Mucosa of rectum (tissue), 2 donors: ENCODE measurements around the gene PLXNA2.
A peak's percentile ranks its signal among the peaks of the same experiment; 100 is the strongest.

Experiments
- H3K27ac ChIP-seq, 2 donors: one replicate each; pipeline ENCODE4 v1.7.0; 2013; ENCODE audit warnings: inconsistent platforms in 2 of 2, low read depth in 2 of 2, low read length in 2 of 2
- H3K27me3 ChIP-seq, 2 donors: one replicate each; pipeline ENCODE4 v1.7.0; 2013; ENCODE audit warnings: low read length in 2 of 2; ENCODE audit not compliant: control insufficient read depth in 2 of 2, insufficient read depth in 2 of 2
- H3K36me3 ChIP-seq, 2 donors: one replicate each; pipeline ENCODE4 v1.7.0; 2013; ENCODE audit warnings: low read length in 2 of 2; ENCODE audit not compliant: control insufficient read depth in 2 of 2, insufficient read depth in 2 of 2
- H3K4me1 ChIP-seq, 2 donors: one replicate each; pipeline ENCODE4 v1.7.0; 2013; ENCODE audit warnings: low read length in 2 of 2, mild to moderate bottlenecking in 1 of 2; ENCODE audit not compliant: control insufficient read depth in 2 of 2, insufficient read depth in 2 of 2
- H3K4me3 ChIP-seq, 2 donors: one replicate each; pipeline ENCODE4 v1.7.0; 2013; ENCODE audit warnings: low read length in 2 of 2
- H3K9ac ChIP-seq, 2 donors: one replicate each; pipeline ENCODE4 v1.7.0; 2013; ENCODE audit warnings: low read length in 2 of 2, low read depth in 1 of 2, mild to moderate bottlenecking in 1 of 2
- H3K9me3 ChIP-seq, 2 donors: one replicate each; pipeline ENCODE4 v1.7.0; 2013; ENCODE audit warnings: low read length in 2 of 2; ENCODE audit not compliant: control insufficient read depth in 2 of 2
- donor health status: healthy.
- donor health status: Normal muscosa, but diverticular disease.

Gene PLXNA2, protein sequence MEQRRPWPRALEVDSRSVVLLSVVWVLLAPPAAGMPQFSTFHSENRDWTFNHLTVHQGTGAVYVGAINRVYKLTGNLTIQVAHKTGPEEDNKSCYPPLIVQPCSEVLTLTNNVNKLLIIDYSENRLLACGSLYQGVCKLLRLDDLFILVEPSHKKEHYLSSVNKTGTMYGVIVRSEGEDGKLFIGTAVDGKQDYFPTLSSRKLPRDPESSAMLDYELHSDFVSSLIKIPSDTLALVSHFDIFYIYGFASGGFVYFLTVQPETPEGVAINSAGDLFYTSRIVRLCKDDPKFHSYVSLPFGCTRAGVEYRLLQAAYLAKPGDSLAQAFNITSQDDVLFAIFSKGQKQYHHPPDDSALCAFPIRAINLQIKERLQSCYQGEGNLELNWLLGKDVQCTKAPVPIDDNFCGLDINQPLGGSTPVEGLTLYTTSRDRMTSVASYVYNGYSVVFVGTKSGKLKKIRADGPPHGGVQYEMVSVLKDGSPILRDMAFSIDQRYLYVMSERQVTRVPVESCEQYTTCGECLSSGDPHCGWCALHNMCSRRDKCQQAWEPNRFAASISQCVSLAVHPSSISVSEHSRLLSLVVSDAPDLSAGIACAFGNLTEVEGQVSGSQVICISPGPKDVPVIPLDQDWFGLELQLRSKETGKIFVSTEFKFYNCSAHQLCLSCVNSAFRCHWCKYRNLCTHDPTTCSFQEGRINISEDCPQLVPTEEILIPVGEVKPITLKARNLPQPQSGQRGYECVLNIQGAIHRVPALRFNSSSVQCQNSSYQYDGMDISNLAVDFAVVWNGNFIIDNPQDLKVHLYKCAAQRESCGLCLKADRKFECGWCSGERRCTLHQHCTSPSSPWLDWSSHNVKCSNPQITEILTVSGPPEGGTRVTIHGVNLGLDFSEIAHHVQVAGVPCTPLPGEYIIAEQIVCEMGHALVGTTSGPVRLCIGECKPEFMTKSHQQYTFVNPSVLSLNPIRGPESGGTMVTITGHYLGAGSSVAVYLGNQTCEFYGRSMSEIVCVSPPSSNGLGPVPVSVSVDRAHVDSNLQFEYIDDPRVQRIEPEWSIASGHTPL (N-terminal part only)

DNA sequence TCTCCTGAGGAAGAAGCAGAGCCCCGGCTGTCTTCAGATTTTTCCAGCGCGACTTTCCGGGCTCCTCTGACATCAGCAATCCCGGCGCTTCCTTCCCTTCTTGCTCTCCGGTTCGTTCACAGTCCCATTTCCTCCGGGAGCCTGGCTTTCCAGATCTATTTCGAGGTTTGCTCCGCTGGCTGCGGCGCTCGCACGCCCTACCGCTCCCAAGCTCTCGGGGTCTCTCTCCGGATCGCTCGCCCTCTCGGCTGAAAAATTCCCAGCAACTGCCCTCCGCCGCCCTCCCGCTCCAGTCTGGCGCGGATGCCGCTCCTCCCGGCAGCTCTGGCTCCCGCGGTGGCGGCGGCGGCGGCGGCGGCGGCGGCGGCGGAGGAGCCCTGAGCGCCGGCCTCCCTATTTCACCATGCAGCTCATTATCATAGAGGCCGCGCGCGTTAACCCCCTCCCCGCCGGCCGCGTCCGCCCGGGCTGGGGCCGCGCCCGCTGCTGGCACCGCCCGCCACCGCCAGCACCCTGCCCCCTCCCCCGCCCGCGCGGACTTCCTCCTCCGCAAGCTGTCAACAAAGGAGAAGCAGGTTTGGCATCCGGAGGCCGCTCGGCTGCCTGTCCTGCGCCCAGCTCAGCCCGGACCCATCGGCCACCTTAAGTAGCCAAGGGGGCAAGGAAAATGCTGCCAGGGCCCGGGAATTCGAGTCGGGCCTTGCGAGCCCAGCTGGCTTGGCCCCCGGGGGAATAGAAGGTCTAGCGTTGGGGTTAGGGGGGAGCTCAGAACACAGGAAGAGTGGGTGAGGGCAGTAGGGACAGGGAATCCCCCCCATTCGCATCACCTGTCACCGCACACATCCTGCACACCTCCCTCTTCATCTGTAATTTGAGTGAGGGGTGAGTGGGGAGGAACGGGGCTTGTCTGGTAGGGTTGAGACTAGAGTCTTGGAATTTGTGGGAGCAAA is at the start of gene PLXNA2:
Gene PLXNA2 (minus strand): TSS at position 418 of the 950 bp plus-strand sequence. CDS start 26,462 bp downstream, outside the sequence.
- H3K4me3 ChIP-seq: peak within 1 kb of the TSS; percentile 67 to 86
- peak within 1 kb of the TSS; percentile 88 to 92 for H3K27ac ChIP-seq
- peaks cover 39 to 44% of the 10 kb centered on the region in 2 donors for H3K4me1 ChIP-seq
- peaks cover 4 to 5% of the 10 kb centered on the region in 2 donors for H3K36me3 ChIP-seq
- no peaks in the 10 kb centered on the region for H3K27me3 ChIP-seq
- no peaks in the 10 kb centered on the region for H3K9me3 ChIP-seq
- H3K9ac ChIP-seq: peak within 1 kb of the TSS; percentile 80 to 93

- Histone ChIP-seq H3K27ac (no peak overlapping the region), H3K4me1 (no peaks in the 10 kb centered on the region), H3K9ac (no peak overlapping the region), H3K9me3 (no peaks in the 10 kb centered on the region), H3K27me3 (peaks cover 9% of the 10 kb centered on the region in 2 donors), H3K4me3 (no peak overlapping the region), H3K36me3 (no peaks in the 10 kb centered on the region)
These were observed 48.7 kb upstream of the PLXNA2 start for GRCh38 chr1:208292908-208293307.

DNA sequence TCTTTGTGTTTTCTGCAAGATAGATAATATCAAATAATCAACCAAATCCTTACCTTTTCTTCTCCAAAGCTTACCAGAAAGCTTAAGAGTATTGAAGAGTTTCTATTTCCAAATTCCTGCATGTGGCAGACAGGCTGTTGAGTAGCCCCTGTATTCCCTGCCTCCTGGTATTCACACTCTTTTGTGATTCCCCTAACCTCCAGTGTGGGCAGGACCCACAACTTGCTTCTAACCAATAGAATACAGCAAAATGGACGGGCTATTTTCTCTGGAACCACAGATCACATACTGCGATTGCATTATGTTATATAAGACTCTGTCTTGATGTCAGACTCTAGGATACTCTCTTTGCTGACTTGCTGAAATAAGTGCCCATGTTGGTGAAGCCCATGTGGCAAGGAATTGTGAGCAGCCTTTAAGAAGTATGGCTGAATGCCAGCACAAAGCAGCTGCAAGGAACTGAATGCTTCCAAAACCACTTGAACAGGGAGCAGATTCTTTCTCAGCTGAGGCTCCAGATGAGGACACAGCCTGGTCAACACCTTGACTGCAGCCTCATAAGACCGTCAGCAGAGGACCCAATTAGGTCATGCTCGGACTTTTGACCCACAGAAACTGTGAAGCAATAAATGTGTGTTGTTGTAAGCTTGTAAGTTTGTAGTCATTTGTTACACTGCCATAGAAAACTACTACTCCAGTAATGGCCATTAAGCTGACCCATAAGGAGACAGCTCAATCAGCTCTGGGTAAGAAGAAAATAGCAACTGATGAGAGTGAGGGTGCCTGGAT is 47.9 kb upstream of the PLXNA2 start:
- no peaks in the 10 kb centered on the region for H3K9me3 ChIP-seq
- H3K36me3 ChIP-seq: no peaks in the 10 kb centered on the region
- no peak overlapping the region for H3K27ac ChIP-seq
- H3K4me3 ChIP-seq: no peak overlapping the region
- H3K4me1 ChIP-seq: no peaks in the 10 kb centered on the region
- H3K9ac ChIP-seq: no peak overlapping the region
- peaks cover 9% of the 10 kb centered on the region in 2 donors for H3K27me3 ChIP-seq

- H3K27ac ChIP-seq: no peak overlapping the region
- no peaks in the 10 kb centered on the region for H3K36me3 ChIP-seq
These were observed 46.9 kb upstream of the PLXNA2 start for GRCh38 chr1:208291129-208291528.

GRCh38 chr1:208289716-208290115 is 45.5 kb upstream of the PLXNA2 start:
- H3K36me3 ChIP-seq: no peaks in the 10 kb centered on the region
- no peaks in the 10 kb centered on the region for H3K4me1 ChIP-seq
- H3K4me3 ChIP-seq: no peak overlapping the region
- H3K27me3 ChIP-seq: peaks cover 9% of the 10 kb centered on the region in 2 donors
- H3K9ac ChIP-seq: no peak overlapping the region
- no peak overlapping the region for H3K27ac ChIP-seq
- H3K9me3 ChIP-seq: no peaks in the 10 kb centered on the region

More at GRCh38 chr1:208291129-208291528, 46.9 kb upstream of the PLXNA2 start:
- Histone ChIP-seq H3K4me3 (no peak overlapping the region), H3K9ac (no peak overlapping the region), H3K27me3 (peaks cover 9% of the 10 kb centered on the region in 2 donors), H3K9me3 (no peaks in the 10 kb centered on the region), H3K4me1 (no peaks in the 10 kb centered on the region)

- Histone ChIP-seq H3K9ac (no peak overlapping the region), H3K36me3 (no peaks in the 10 kb centered on the region), H3K9me3 (no peaks in the 10 kb centered on the region), H3K27me3 (peaks cover 4 to 9% of the 10 kb centered on the region in 2 donors), H3K27ac (no peak overlapping the region), H3K4me1 (no peaks in the 10 kb centered on the region), H3K4me3 (no peak overlapping the region)
These were observed 44.3 kb upstream of the PLXNA2 start for GRCh38 chr1:208288495-208288894.

DNA sequence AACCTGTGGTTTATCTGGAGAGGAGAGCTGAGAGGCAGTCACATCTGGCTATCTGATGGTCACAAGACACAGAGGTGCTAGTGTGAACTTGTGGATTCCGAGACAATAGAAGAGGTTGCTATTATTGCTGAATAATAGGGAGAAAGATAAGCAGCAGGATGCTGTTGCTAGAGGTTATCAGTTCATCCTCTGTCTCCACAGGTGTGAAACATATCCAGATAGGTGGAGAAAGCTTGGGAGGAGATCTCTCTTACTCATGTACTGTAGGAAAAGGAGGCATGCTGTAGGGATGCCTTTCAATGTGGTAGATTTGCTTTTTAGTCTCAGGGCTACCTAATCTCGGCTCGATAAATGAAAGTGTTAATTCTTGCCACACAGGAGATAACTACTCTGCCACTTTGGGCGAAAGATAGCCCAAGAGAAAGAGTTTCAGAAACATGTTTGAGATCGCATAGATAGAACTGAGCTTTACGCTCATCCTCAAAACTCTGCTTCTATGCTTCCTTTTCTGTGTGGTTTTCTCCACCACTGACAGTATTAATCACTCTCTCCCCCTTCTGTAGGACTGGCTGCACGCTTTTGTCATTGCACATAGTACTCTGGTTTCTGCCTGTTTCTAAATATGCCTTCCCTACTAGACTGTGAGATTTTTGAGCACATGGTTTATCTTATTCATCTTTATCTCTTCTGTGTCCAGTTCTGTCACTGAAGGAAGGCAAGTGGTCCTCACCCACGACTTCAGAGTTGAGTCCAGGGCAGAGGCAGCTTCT is 36.7 kb upstream of the PLXNA2 start:
- Histone ChIP-seq H3K4me3 (no peak overlapping the region), H3K36me3 (no peaks in the 10 kb centered on the region), H3K27ac (no peak overlapping the region)

GRCh38 chr1:208279826-208280588 is 35.8 kb upstream of the PLXNA2 start:
- no peaks in the 10 kb centered on the region for H3K4me1 ChIP-seq
- H3K27me3 ChIP-seq: peaks cover 3 to 5% of the 10 kb centered on the region in 2 donors
- H3K9ac ChIP-seq: no peak overlapping the region
- no peaks in the 10 kb centered on the region for H3K9me3 ChIP-seq
- no peak overlapping the region for H3K4me3 ChIP-seq
- no peak overlapping the region for H3K27ac ChIP-seq
- H3K36me3 ChIP-seq: no peaks in the 10 kb centered on the region

More for the DNA sequence above, 36.7 kb upstream of the PLXNA2 start:
- H3K27me3 ChIP-seq: peaks cover 3 to 5% of the 10 kb centered on the region in 2 donors
- no peak overlapping the region for H3K9ac ChIP-seq
- no peaks in the 10 kb centered on the region for H3K9me3 ChIP-seq
- H3K4me1 ChIP-seq: no peaks in the 10 kb centered on the region
